ENCODE results near the gene SELENON. TPM values are rescaled to one million over a fixed set of nuclear protein-coding genes. Genes with fewer than 3 reads are reported as not detected.

Gene SELENON
- total RNA-seq, 1 donor from 2014 or later: 126 TPM

GRCh38 chr1:25814549-25815087, 14.6 kb downstream of the SELENON start:
- H3K9me3 Mint-ChIP-seq (ENCODE audit: unreplicated experiment): no peaks in the 10 kb centered on the region
- H3K4me3 Mint-ChIP-seq (ENCODE audit: unreplicated experiment): no peak overlapping the region
- no peak for DNase-seq (ENCODE audit: extremely low spot score, unreplicated experiment)
- peaks cover 12% of the 10 kb centered on the region for H3K36me3 Mint-ChIP-seq (ENCODE audit: unreplicated experiment)
- no peaks in the 10 kb centered on the region for H3K27me3 Mint-ChIP-seq (ENCODE audit: unreplicated experiment)
- TF ChIP-seq CTCF (IDR thresholded peaks at IDR 0.05): no peak
- no peak overlapping the region for H3K27ac Mint-ChIP-seq (ENCODE audit: unreplicated experiment)
- H3K4me1 Mint-ChIP-seq (ENCODE audit: unreplicated experiment): peaks cover 23% of the 10 kb centered on the region

- peaks cover 9% of the 10 kb centered on the region for H3K36me3 Mint-ChIP-seq (ENCODE audit: unreplicated experiment)
- TF ChIP-seq CTCF (IDR thresholded peaks at IDR 0.05): no peak
- no peak overlapping the region for H3K27ac Mint-ChIP-seq (ENCODE audit: unreplicated experiment)
- DNase-seq (ENCODE audit: extremely low spot score, unreplicated experiment): no peak
- H3K27me3 Mint-ChIP-seq (ENCODE audit: unreplicated experiment): no peaks in the 10 kb centered on the region
- peaks cover 21% of the 10 kb centered on the region for H3K4me1 Mint-ChIP-seq (ENCODE audit: unreplicated experiment)
- H3K4me3 Mint-ChIP-seq (ENCODE audit: unreplicated experiment): no peak overlapping the region
- no peaks in the 10 kb centered on the region for H3K9me3 Mint-ChIP-seq (ENCODE audit: unreplicated experiment)
Measured at GRCh38 chr1:25815208-25816111, 15.5 kb downstream of the SELENON start.

GRCh38 chr1:25816112-25816718, 16.2 kb downstream of the SELENON start:
- Mint-ChIP-seq H3K4me3 (ENCODE audit: unreplicated experiment) (no peak overlapping the region), H3K4me1 (ENCODE audit: unreplicated experiment) (peaks cover 23% of the 10 kb centered on the region), H3K27me3 (ENCODE audit: unreplicated experiment) (no peaks in the 10 kb centered on the region), H3K9me3 (ENCODE audit: unreplicated experiment) (no peaks in the 10 kb centered on the region), H3K27ac (ENCODE audit: unreplicated experiment) (no peak overlapping the region), H3K36me3 (ENCODE audit: unreplicated experiment) (peaks cover 7% of the 10 kb centered on the region)
- no peak for TF ChIP-seq CTCF (IDR thresholded peaks at IDR 0.05)
- DNase-seq (ENCODE audit: extremely low spot score, unreplicated experiment): no peak

- H3K4me1 Mint-ChIP-seq (ENCODE audit: unreplicated experiment): peaks cover 34% of the 10 kb centered on the region
- no peaks in the 10 kb centered on the region for H3K27me3 Mint-ChIP-seq (ENCODE audit: unreplicated experiment)
- H3K36me3 Mint-ChIP-seq (ENCODE audit: unreplicated experiment): peaks cover 5% of the 10 kb centered on the region
- DNase-seq (ENCODE audit: extremely low spot score, unreplicated experiment): no peak
- peak overlapping the region; percentile 95 for H3K27ac Mint-ChIP-seq (ENCODE audit: unreplicated experiment)
- no peaks in the 10 kb centered on the region for H3K9me3 Mint-ChIP-seq (ENCODE audit: unreplicated experiment)
- H3K4me3 Mint-ChIP-seq (ENCODE audit: unreplicated experiment): peak overlapping the region; percentile 92
- TF ChIP-seq CTCF (IDR thresholded peaks at IDR 0.05): no peak
Measured at GRCh38 chr1:25817840-25818501, 18.0 kb downstream of the SELENON start.

Data from osteocyte (in vitro differentiated cells).